ENCODE data around the gene SLC22A7. TPM values are rescaled to one million over a fixed set of nuclear protein-coding genes. Genes with fewer than 3 reads are reported as not detected.

The SLC22A7 gene
- total RNA-seq, 3 donors from 2014 or later (not counting 1 experiment from before 2014, with no cell fraction given): not detected

GRCh38 chr6:43283905-43284304 lies 14.2 kb upstream of the SLC22A7 start:
- intact Hi-C loops (cut with micrococcal nuclease): no loop called here
- Histone ChIP-seq H3K36me3 (ENCODE audit: control insufficient read depth, insufficient read depth, low read length) (no peaks in the 10 kb centered on the region), H3K4me1 (ENCODE audit: control insufficient read depth, insufficient read depth, low read length) (no peaks in the 10 kb centered on the region), H3K9me3 (ENCODE audit: control insufficient read depth, insufficient read depth, low read length) (no peaks in the 10 kb centered on the region), H3K27me3 (ENCODE audit: control insufficient read depth, insufficient read depth, low read length) (peaks cover 3% of the 10 kb centered on the region), H3K27ac (ENCODE audit: low read length) (no peak overlapping the region), H3K4me3 (ENCODE audit: low read length) (no peak overlapping the region)
- no peaks in the 10 kb centered on the region for H3K9me3 Mint-ChIP-seq
- no peaks in the 10 kb centered on the region for H3K4me1 Mint-ChIP-seq
- no peaks in the 10 kb centered on the region for H3K36me3 Mint-ChIP-seq
- WGBS (ENCODE audit: insufficient coverage): 92% methylated on average over 27 of the region's 27 CpGs
- H3K27me3 Mint-ChIP-seq (ENCODE audit: low read depth in 2 of 2): peaks cover 12 to 32% of the 10 kb centered on the region in 2 donors
- no peak for ATAC-seq
- no peak for TF ChIP-seq CTCF (IDR thresholded peaks at IDR 0.05)
- no peak overlapping the region for H3K4me3 Mint-ChIP-seq
- H3K27ac Mint-ChIP-seq: no peak overlapping the region
- no peak for DNase-seq

GRCh38 chr6:43284991-43285781 lies 12.9 kb upstream of the SLC22A7 start:
- Histone ChIP-seq H3K36me3 (ENCODE audit: control insufficient read depth, insufficient read depth, low read length) (no peaks in the 10 kb centered on the region), H3K4me1 (ENCODE audit: control insufficient read depth, insufficient read depth, low read length) (no peaks in the 10 kb centered on the region), H3K4me3 (ENCODE audit: low read length) (no peak overlapping the region), H3K27me3 (ENCODE audit: control insufficient read depth, insufficient read depth, low read length) (peaks cover 3% of the 10 kb centered on the region), H3K27ac (ENCODE audit: low read length) (no peak overlapping the region), H3K9me3 (ENCODE audit: control insufficient read depth, insufficient read depth, low read length) (no peaks in the 10 kb centered on the region)
- H3K4me1 Mint-ChIP-seq: no peaks in the 10 kb centered on the region
- intact Hi-C loops (cut with micrococcal nuclease): no loop called here
- H3K36me3 Mint-ChIP-seq: no peaks in the 10 kb centered on the region
- ATAC-seq (no peak), DNase-seq (no peak)
- peaks cover 12 to 32% of the 10 kb centered on the region in 2 donors for H3K27me3 Mint-ChIP-seq (ENCODE audit: low read depth in 2 of 2)
- TF ChIP-seq CTCF (IDR thresholded peaks at IDR 0.05): no peak
- 7% methylated on average over 83 of the region's 83 CpGs for whole genome bisulfite sequencing (ENCODE audit: insufficient coverage)
- H3K27ac Mint-ChIP-seq: no peak overlapping the region
- no peak overlapping the region for H3K4me3 Mint-ChIP-seq
- H3K9me3 Mint-ChIP-seq: no peaks in the 10 kb centered on the region

- no peak overlapping the region for H3K27ac ChIP-seq (ENCODE audit: low read length)
- TF ChIP-seq CTCF (IDR thresholded peaks at IDR 0.05): no peak
- Mint-ChIP-seq H3K27ac (no peak overlapping the region), H3K27me3 (ENCODE audit: low read depth in 2 of 2) (peaks cover 12 to 32% of the 10 kb centered on the region in 2 donors), H3K9me3 (no peaks in the 10 kb centered on the region), H3K4me3 (no peak overlapping the region), H3K4me1 (no peaks in the 10 kb centered on the region), H3K36me3 (no peaks in the 10 kb centered on the region)
- intact Hi-C loops (cut with micrococcal nuclease): no loop called here
- ATAC-seq: no peak
- H3K4me3 ChIP-seq (ENCODE audit: low read length): no peak overlapping the region
- H3K27me3 ChIP-seq (ENCODE audit: control insufficient read depth, insufficient read depth, low read length): peaks cover 3% of the 10 kb centered on the region
- no peaks in the 10 kb centered on the region for H3K9me3 ChIP-seq (ENCODE audit: control insufficient read depth, insufficient read depth, low read length)
- 86% methylated on average over 5 of the region's 5 CpGs for WGBS (ENCODE audit: insufficient coverage)
- no peak for DNase-seq
- H3K36me3 ChIP-seq (ENCODE audit: control insufficient read depth, insufficient read depth, low read length): no peaks in the 10 kb centered on the region
- H3K4me1 ChIP-seq (ENCODE audit: control insufficient read depth, insufficient read depth, low read length): no peaks in the 10 kb centered on the region
These were observed 12.2 kb upstream of the SLC22A7 start for GRCh38 chr6:43285832-43286231.

All from natural killer cell (primary cell).